ENCODE data around the gene FBXO38. TPM values are rescaled to one million over a fixed set of nuclear protein-coding genes. Genes with fewer than 3 reads are reported as not detected.

The FBXO38 gene
- total RNA-seq, 1 donor from 2014 or later, result 67.1 TPM

DNA sequence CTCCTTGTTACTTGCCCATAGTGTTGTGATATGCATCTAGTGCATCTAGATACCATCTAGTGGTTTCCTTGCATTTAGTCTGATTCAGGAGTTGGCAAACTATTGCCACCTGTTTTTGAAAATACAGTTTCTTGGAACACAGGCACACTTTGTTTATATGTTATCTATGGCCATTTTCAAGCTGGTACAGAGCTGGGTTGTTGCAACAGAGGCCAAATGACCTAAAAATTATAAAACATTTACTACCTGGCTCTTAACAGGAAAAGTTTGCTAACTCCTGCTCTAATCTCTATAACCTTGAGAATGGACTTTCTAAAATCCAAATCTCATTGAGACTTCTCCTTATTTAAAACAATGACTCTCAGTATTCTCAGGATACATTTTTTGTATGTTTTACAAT lies 19.4 kb upstream of the FBXO38 start:
- no peak overlapping the region for H3K27ac ChIP-seq
- no peaks in the 10 kb centered on the region for H3K9me3 ChIP-seq
- H3K36me3 ChIP-seq, result no peaks in the 10 kb centered on the region
- ATAC-seq, result no peak
- no peak overlapping the region for H3K4me3 ChIP-seq
- H3K27me3 ChIP-seq, result no peaks in the 10 kb centered on the region
- no peak for DNase-seq
- TF ChIP-seq CTCF (IDR thresholded peaks at IDR 0.05), result no peak
- intact Hi-C loops (cut with DNase I), result no loop called here
- no peaks in the 10 kb centered on the region for H3K4me1 ChIP-seq

DNA sequence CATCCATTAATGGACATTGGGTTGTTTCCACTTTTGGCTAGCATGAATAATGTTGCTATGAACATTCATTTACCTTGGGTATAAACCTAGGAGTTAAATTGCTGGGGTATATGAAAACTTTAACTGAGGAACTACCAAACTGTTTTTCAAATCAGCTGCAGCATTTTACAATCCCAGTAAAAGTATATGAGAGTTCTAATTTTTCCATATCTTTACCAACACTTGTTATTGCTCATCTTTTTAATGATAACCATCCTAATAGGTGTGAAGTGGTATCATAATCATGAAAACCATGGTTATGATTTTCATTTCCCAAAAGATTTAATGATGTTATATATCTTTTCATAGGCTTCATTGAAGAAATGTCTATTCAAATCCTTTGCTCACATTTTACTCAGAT lies 15.5 kb upstream of the FBXO38 start:
- ATAC-seq, result no peak
- no peak for TF ChIP-seq CTCF (IDR thresholded peaks at IDR 0.05)
- Histone ChIP-seq H3K4me3 (no peak overlapping the region), H3K27me3 (no peaks in the 10 kb centered on the region), H3K27ac (no peak overlapping the region), H3K9me3 (no peaks in the 10 kb centered on the region), H3K4me1 (no peaks in the 10 kb centered on the region), H3K36me3 (no peaks in the 10 kb centered on the region)
- intact Hi-C loops (cut with DNase I), result no loop called here
- no peak for DNase-seq

GRCh38 chr5:148372166-148372725 lies 11.5 kb upstream of the FBXO38 start:
- no peak for TF ChIP-seq CTCF (IDR thresholded peaks at IDR 0.05)
- Histone ChIP-seq H3K27me3 (no peaks in the 10 kb centered on the region), H3K27ac (no peak overlapping the region), H3K4me3 (no peak overlapping the region), H3K36me3 (no peaks in the 10 kb centered on the region), H3K4me1 (no peaks in the 10 kb centered on the region), H3K9me3 (no peaks in the 10 kb centered on the region)
- intact Hi-C loops (cut with DNase I), result no loop called here
- DNase-seq (no peak), ATAC-seq (peak; percentile 24)

DNA sequence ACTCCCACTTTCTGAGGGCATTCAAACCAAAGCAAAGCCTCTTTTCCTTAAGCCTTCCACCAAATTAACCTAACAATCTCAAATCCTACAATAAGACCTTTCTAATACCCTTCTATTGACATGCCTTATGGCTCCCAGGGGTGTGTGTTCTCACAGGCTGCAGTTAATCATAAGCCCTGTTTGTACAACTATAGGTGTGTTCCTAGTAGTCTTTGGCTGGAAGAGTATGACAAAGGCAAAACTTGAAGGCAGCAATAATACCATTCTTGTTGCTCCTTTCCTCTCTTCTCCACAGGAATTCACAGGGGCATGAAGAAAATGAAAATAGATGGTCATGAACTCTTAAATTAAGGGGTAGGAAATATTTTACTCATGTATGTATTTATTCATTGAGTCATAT lies 10.9 kb upstream of the FBXO38 start:
- H3K27me3 ChIP-seq, result no peaks in the 10 kb centered on the region
- H3K9me3 ChIP-seq, result no peaks in the 10 kb centered on the region
- no peak for TF ChIP-seq CTCF (IDR thresholded peaks at IDR 0.05)
- no peak for ATAC-seq
- no peaks in the 10 kb centered on the region for H3K36me3 ChIP-seq
- no peak overlapping the region for H3K4me3 ChIP-seq
- intact Hi-C loops (cut with DNase I), result no loop called here
- no peak for DNase-seq
- H3K27ac ChIP-seq, result no peak overlapping the region
- H3K4me1 ChIP-seq, result no peaks in the 10 kb centered on the region

DNA sequence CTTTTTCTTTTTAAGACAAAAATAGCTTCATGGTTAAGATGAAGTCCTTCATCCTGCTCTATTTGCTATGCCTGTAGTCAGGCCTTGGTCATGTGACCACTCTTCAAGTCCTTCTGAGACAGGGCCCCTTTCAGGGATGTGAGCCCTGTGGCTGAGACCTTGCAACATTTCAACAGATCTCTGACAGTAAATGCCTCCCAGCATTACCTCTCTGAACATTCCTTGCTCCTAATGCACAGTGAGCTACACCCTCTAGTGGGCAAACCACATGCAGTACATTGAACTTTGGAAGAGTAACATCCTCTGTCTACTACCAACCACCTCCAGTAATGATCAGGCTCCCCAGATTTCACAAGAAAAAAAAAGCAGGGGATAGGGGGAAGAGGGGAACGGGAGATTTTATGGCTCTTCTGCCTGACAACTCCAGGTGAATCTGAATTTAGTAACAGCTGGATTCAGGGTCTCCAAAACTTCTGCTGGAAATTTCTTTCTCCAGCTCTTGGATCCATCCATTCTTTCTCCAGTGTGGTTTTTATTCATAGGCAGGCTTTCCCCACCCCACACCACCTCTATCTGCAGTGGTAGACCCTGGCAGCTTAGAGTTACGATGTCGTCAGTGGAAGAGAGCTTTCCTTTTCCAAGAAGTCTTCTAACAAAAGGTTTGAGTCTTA lies 8.9 kb upstream of the FBXO38 start:
- peak; percentile 71 for TF ChIP-seq CTCF (IDR thresholded peaks at IDR 0.05)
- DNase-seq, result peak; percentile 56
- Histone ChIP-seq H3K9me3 (no peaks in the 10 kb centered on the region), H3K27me3 (no peaks in the 10 kb centered on the region), H3K36me3 (no peaks in the 10 kb centered on the region), H3K27ac (no peak overlapping the region), H3K4me1 (no peaks in the 10 kb centered on the region), H3K4me3 (no peak overlapping the region)
- ATAC-seq, result peak; percentile 98
- intact Hi-C loops (cut with DNase I), result no loop called here
